ENCODE measurements around the gene VASP. TPM values are rescaled to one million over a fixed set of nuclear protein-coding genes. Genes with fewer than 3 reads are reported as not detected.

VASP gene
- total RNA-seq, 1 experiment from 2014 or later: 144 TPM

DNA sequence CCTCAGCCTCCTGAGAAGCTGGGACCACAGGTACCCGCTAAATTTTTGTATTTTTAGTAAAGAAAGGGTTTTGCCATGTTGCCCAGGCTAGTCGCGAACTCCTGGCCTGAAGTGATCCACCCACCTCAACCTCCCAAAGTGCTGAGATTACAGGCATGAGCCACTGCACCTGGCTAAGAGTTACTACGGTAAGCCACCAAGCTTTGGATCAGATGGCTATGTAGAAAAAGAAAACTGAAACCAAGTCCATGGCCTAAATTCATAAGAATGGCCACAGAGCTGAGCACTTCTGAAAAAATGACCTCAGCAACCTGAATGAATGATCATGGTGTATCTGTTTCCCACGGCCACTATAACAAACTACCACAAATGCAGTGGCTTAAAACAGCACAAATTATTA lies 67.9 kb downstream of the VASP start:
- ChIA-PET CTCF (interaction anchor here (1.5 to 1.9 kb wide), 2 partner anchors 17 to 67 kb away, joined by 5 to 8 read pairs; no protein-coding TSS in a partner anchor), POLR2A (no interaction called here)
- DNase-seq (ENCODE audit: low spot score) (no peak), ATAC-seq (no peak)
- H3K27ac Mint-ChIP-seq: no peak overlapping the region
- H3K9me3 Mint-ChIP-seq: no peaks in the 10 kb centered on the region
- H3K4me1 Mint-ChIP-seq: peaks cover 24% of the 10 kb centered on the region
- no peaks in the 10 kb centered on the region for H3K27me3 Mint-ChIP-seq (ENCODE audit: low read depth)
- TF ChIP-seq, protein P1, sequence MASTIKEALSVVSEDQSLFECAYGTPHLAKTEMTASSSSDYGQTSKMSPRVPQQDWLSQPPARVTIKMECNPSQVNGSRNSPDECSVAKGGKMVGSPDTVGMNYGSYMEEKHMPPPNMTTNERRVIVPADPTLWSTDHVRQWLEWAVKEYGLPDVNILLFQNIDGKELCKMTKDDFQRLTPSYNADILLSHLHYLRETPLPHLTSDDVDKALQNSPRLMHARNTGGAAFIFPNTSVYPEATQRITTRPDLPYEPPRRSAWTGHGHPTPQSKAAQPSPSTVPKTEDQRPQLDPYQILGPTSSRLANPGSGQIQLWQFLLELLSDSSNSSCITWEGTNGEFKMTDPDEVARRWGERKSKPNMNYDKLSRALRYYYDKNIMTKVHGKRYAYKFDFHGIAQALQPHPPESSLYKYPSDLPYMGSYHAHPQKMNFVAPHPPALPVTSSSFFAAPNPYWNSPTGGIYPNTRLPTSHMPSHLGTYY (CRISPR knock-in tag; IDR thresholded peaks at IDR 0.05): no peak
- TF ChIP-seq FOXP1 (CRISPR knock-in tag; IDR thresholded peaks at IDR 0.05; ENCODE audit: borderline replicate concordance) (no peak), CTCF (IDR thresholded peaks at IDR 0.05) (no peak), JUN (CRISPR knock-in tag; IDR thresholded peaks at IDR 0.05) (no peak), NFE2L1 (CRISPR knock-in tag; IDR thresholded peaks at IDR 0.05) (no peak), ESRRA (CRISPR knock-in tag; IDR thresholded peaks at IDR 0.05; ENCODE audit: borderline replicate concordance) (no peak), ZNF425 (CRISPR knock-in tag; conservative IDR thresholded peaks at IDR 0.05) (no peak), TCF7 (CRISPR knock-in tag; IDR thresholded peaks at IDR 0.05; ENCODE audit: low read depth) (no peak), ZNF423 (CRISPR knock-in tag; IDR thresholded peaks at IDR 0.05) (no peak), FOXK1 (CRISPR knock-in tag; IDR thresholded peaks at IDR 0.05) (no peak), NR3C1 (CRISPR knock-in tag; conservative IDR thresholded peaks at IDR 0.05; ENCODE audit: low read depth) (no peak), CREM (CRISPR knock-in tag; IDR thresholded peaks at IDR 0.05) (no peak), ZNF121 (CRISPR knock-in tag; IDR thresholded peaks at IDR 0.05) (no peak), RELA (CRISPR knock-in tag; IDR thresholded peaks at IDR 0.05; ENCODE audit: borderline replicate concordance) (no peak), SMAD3 (CRISPR knock-in tag; IDR thresholded peaks at IDR 0.05; ENCODE audit: borderline replicate concordance) (no peak), PREB (CRISPR knock-in tag; IDR thresholded peaks at IDR 0.05; ENCODE audit: borderline replicate concordance) (no peak), PRRX2 (CRISPR knock-in tag; IDR thresholded peaks at IDR 0.05) (no peak)
- TF ChIP-seq, protein P2, sequence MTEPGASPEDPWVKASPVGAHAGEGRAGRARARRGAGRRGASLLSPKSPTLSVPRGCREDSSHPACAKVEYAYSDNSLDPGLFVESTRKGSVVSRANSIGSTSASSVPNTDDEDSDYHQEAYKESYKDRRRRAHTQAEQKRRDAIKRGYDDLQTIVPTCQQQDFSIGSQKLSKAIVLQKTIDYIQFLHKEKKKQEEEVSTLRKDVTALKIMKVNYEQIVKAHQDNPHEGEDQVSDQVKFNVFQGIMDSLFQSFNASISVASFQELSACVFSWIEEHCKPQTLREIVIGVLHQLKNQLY (CRISPR knock-in tag; IDR thresholded peaks at IDR 0.05): no peak
- TF ChIP-seq, protein P3, sequence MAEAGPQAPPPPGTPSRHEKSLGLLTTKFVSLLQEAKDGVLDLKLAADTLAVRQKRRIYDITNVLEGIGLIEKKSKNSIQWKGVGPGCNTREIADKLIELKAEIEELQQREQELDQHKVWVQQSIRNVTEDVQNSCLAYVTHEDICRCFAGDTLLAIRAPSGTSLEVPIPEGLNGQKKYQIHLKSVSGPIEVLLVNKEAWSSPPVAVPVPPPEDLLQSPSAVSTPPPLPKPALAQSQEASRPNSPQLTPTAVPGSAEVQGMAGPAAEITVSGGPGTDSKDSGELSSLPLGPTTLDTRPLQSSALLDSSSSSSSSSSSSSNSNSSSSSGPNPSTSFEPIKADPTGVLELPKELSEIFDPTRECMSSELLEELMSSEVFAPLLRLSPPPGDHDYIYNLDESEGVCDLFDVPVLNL (CRISPR knock-in tag; IDR thresholded peaks at IDR 0.05; ENCODE audit: borderline replicate concordance, low read depth): no peak
- TF ChIP-seq, protein P4, sequence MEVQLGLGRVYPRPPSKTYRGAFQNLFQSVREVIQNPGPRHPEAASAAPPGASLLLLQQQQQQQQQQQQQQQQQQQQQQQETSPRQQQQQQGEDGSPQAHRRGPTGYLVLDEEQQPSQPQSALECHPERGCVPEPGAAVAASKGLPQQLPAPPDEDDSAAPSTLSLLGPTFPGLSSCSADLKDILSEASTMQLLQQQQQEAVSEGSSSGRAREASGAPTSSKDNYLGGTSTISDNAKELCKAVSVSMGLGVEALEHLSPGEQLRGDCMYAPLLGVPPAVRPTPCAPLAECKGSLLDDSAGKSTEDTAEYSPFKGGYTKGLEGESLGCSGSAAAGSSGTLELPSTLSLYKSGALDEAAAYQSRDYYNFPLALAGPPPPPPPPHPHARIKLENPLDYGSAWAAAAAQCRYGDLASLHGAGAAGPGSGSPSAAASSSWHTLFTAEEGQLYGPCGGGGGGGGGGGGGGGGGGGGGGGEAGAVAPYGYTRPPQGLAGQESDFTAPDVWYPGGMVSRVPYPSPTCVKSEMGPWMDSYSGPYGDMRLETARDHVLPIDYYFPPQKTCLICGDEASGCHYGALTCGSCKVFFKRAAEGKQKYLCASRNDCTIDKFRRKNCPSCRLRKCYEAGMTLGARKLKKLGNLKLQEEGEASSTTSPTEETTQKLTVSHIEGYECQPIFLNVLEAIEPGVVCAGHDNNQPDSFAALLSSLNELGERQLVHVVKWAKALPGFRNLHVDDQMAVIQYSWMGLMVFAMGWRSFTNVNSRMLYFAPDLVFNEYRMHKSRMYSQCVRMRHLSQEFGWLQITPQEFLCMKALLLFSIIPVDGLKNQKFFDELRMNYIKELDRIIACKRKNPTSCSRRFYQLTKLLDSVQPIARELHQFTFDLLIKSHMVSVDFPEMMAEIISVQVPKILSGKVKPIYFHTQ (CRISPR knock-in tag; IDR thresholded peaks at IDR 0.05): no peak
- no peak overlapping the region for H3K4me3 Mint-ChIP-seq
- no peaks in the 10 kb centered on the region for H3K36me3 Mint-ChIP-seq

Data from WTC11 (cell line).